ENCODE results near the gene KIRREL1.

GRCh38 chr1:158126425-158126824 lies 133.0 kb downstream of the KIRREL1 start:
- no peak for TF ChIP-seq CTCF (conservative IDR thresholded peaks at IDR 0.05 in 1 of 2, IDR thresholded peaks at IDR 0.05 in 1 of 2; ENCODE audit: low read depth in 1 of 2, low read length in 2 of 2)
- no peak for TF ChIP-seq EZH2 (IDR thresholded peaks at IDR 0.05; ENCODE audit: low read length, missing control alignments)

All from fibroblast of lung (primary cell).